ENCODE measurements around the gene MCF2.

MCF2 gene, protein sequence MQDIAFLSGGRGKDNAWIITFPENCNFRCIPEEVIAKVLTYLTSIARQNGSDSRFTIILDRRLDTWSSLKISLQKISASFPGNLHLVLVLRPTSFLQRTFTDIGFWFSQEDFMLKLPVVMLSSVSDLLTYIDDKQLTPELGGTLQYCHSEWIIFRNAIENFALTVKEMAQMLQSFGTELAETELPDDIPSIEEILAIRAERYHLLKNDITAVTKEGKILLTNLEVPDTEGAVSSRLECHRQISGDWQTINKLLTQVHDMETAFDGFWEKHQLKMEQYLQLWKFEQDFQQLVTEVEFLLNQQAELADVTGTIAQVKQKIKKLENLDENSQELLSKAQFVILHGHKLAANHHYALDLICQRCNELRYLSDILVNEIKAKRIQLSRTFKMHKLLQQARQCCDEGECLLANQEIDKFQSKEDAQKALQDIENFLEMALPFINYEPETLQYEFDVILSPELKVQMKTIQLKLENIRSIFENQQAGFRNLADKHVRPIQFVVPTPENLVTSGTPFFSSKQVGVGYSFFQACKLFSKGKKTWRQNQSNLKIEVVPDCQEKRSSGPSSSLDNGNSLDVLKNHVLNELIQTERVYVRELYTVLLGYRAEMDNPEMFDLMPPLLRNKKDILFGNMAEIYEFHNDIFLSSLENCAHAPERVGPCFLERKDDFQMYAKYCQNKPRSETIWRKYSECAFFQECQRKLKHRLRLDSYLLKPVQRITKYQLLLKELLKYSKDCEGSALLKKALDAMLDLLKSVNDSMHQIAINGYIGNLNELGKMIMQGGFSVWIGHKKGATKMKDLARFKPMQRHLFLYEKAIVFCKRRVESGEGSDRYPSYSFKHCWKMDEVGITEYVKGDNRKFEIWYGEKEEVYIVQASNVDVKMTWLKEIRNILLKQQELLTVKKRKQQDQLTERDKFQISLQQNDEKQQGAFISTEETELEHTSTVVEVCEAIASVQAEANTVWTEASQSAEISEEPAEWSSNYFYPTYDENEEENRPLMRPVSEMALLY

DNA sequence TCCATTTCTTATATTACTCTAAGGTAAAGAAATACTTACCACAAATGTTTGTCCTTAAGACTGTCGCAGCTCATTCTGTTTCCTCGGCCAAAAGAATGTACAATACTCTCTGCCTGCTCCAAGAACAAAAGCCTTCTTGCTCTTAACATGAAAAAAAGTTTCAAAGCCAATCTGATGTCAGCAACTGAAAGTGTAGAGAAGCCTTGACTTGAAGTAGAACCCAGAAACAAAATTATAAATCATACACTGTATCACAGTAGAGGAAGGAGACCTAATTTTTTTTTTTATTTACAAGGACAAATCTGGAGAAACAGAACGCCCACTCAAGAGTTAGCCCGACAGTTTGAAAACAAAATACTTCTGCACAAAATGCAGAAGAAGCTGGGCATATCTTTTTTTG, at the start of gene MCF2:
Gene MCF2, minus strand, starts transcription at position 101 of the 400 bp plus-strand sequence. CDS start 56,423 bp downstream, outside the sequence.
- TF ChIP-seq, protein P1, sequence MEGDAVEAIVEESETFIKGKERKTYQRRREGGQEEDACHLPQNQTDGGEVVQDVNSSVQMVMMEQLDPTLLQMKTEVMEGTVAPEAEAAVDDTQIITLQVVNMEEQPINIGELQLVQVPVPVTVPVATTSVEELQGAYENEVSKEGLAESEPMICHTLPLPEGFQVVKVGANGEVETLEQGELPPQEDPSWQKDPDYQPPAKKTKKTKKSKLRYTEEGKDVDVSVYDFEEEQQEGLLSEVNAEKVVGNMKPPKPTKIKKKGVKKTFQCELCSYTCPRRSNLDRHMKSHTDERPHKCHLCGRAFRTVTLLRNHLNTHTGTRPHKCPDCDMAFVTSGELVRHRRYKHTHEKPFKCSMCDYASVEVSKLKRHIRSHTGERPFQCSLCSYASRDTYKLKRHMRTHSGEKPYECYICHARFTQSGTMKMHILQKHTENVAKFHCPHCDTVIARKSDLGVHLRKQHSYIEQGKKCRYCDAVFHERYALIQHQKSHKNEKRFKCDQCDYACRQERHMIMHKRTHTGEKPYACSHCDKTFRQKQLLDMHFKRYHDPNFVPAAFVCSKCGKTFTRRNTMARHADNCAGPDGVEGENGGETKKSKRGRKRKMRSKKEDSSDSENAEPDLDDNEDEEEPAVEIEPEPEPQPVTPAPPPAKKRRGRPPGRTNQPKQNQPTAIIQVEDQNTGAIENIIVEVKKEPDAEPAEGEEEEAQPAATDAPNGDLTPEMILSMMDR (conservative IDR thresholded peaks at IDR 0.05; ENCODE audit: low read depth, low read length): no peak
- no peak for DNase-seq (ENCODE audit: low read depth)
- H3K4me3 ChIP-seq (ENCODE audit: low read length): no peak within 1 kb of the TSS

GRCh38 chrX:139751053-139751452, 43.1 kb upstream of the MCF2 start:
- TF ChIP-seq, protein P1 (conservative IDR thresholded peaks at IDR 0.05; ENCODE audit: low read depth, low read length): no peak
- DNase-seq (ENCODE audit: low read depth): no peak
- no peak overlapping the region for H3K4me3 ChIP-seq (ENCODE audit: low read length)

DNA sequence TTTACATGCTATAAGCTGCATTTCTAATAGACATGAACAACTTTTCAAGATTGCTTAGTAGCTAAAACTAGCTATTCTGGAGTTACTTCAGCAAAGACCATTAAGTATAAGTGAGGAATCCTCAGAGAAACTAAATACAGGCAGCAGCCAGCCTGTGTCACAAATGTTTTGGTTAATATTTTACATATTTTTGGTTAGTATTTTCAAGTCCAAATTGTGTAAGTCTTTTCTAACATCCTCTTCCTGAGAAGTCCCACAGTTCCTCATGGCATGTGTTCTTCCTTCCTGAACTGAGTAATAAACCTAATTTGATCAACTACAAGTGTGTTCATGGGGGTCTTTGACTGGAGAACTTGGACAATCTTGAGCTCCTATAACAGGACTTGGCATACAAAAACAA, 42.4 kb upstream of the MCF2 start:
- no peak overlapping the region for H3K4me3 ChIP-seq (ENCODE audit: low read length)
- TF ChIP-seq, protein P1 (conservative IDR thresholded peaks at IDR 0.05; ENCODE audit: low read depth, low read length): no peak
- no peak for DNase-seq (ENCODE audit: low read depth)

- DNase-seq (ENCODE audit: low read depth): no peak
- H3K4me3 ChIP-seq (ENCODE audit: low read length): no peak overlapping the region
These were observed 31.2 kb upstream of the MCF2 start for GRCh38 chrX:139739138-139739537.

GRCh38 chrX:139738581-139738980, 30.6 kb upstream of the MCF2 start:
- TF ChIP-seq, protein P1 (conservative IDR thresholded peaks at IDR 0.05; ENCODE audit: low read depth, low read length): no peak
- DNase-seq (ENCODE audit: low read depth): no peak
- H3K4me3 ChIP-seq (ENCODE audit: low read length): no peak overlapping the region

More at GRCh38 chrX:139739138-139739537, 31.2 kb upstream of the MCF2 start:
- TF ChIP-seq, protein P1 (conservative IDR thresholded peaks at IDR 0.05; ENCODE audit: low read depth, low read length): no peak

DNA sequence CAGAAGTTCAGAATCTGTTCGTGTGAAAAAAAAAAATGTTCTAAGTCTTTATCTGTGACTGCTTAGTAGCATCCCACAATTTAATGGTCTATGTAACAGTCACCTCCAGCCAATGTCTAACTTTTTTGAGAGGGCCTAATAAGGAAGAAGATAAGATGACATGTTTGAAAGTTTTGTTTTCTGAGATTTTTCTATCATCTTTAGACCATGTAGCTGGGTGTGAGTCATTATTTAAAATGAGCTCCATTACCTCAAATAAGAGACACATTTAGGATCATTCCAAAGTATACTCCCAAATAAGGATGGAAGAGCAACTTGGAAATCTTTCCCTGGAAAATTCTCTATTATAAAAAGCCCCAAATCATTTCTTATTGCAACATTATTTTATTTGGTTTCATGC, 28.2 kb upstream of the MCF2 start:
- H3K4me3 ChIP-seq (ENCODE audit: low read length): no peak overlapping the region
- no peak for DNase-seq (ENCODE audit: low read depth)
- TF ChIP-seq, protein P1 (conservative IDR thresholded peaks at IDR 0.05; ENCODE audit: low read depth, low read length): no peak

Data from retinal pigment epithelial cell (primary cell).